ENCODE measurements around the gene PTGER1. TPM values are rescaled to one million over a fixed set of nuclear protein-coding genes. Genes with fewer than 3 reads are reported as not detected.

The PTGER1 gene
- total and polyA plus RNA-seq, 2 of the 13 experiments (the other 11 are each of a cell fraction or from before 2014, with no cell fraction given), result 0.13 TPM; not detected in 1

- no peak for TF ChIP-seq GPBP1L1 (CRISPR knock-in tag; IDR thresholded peaks at IDR 0.05)
- no peak for TF ChIP-seq NR1H2 (CRISPR knock-in tag; IDR thresholded peaks at IDR 0.05; ENCODE audit: borderline replicate concordance, low read depth)
- peak; percentile 58; the same call in 1 of the 2 replicates for TF ChIP-seq TBX2 (CRISPR knock-in tag; IDR thresholded peaks at IDR 0.05; ENCODE audit: borderline replicate concordance)
- TF ChIP-seq CCDC6 (CRISPR knock-in tag; IDR thresholded peaks at IDR 0.05), result peak; percentile 25; the same call in 1 of the 2 replicates
- peak; percentile 72 for TF ChIP-seq ZNF770 (CRISPR knock-in tag; IDR thresholded peaks at IDR 0.05)
- TF ChIP-seq NPAS2 (CRISPR knock-in tag; IDR thresholded peaks at IDR 0.05; ENCODE audit: borderline replicate concordance), result no peak
These were observed 27.4 kb upstream of the PTGER1 start (continued) for GRCh38 chr19:14502334-14503092.

GRCh38 chr19:14497228-14497921 lies 22.2 kb upstream of the PTGER1 start:
- ATAC-seq (peak; percentile 64), DNase-seq (ENCODE audit: low spot score) (peak; percentile 74), FAIRE-seq (peak; percentile 84)
- no peaks in the 10 kb centered on the region for H3K27me3 ChIP-seq (ENCODE audit: control insufficient read depth in 1 of 2, insufficient read depth in 2 of 2, low read length in 2 of 2)
- POLR2A ChIA-PET, result interaction anchor here (0.6 to 8.5 kb wide), 6 partner anchors 8 to 709 kb away, joined by 3 to 123 read pairs (median 4); partner anchors contain the start of gene DNAJB1
- WGBS (ENCODE audit: low lambda C conversion rate), result 3% methylated on average over 3 of the region's 6 CpGs
- no peaks in the 10 kb centered on the region for H3K9me3 ChIP-seq (ENCODE audit: low read length)
- peak overlapping the region; percentile 95 for H3K4me2 ChIP-seq (ENCODE audit: low read depth, low read length)
- no peaks in the 10 kb centered on the region for H4K20me1 ChIP-seq (ENCODE audit: insufficient read depth, low read length)
- CTCF ChIA-PET (ENCODE audit: low intra/inter-chr PET ratio, low total read pairs), result no interaction called here
- no TSS peak for BruUV-seq (replicated peaks)
- H2AFZ ChIP-seq (ENCODE audit: low read length), result peak overlapping the region; percentile 38
- peaks cover 13% of the 10 kb centered on the region for H3K79me2 ChIP-seq (ENCODE audit: insufficient read depth, low read length)
- peak overlapping the region; percentile 45 for H3K27ac ChIP-seq (ENCODE audit: extremely low read length, insufficient read depth, low read length)
- in situ Hi-C loops (cut with HindIII; ENCODE audit: extremely low pct_ligation_motif_present, low pct_unique_long_range_greater_than_20kb) (no loop called here), intact Hi-C loops (cut with micrococcal nuclease; ENCODE audit: unreplicated experiment) (no loop called here)
- peak overlapping the region; percentile 58 for H3K9ac ChIP-seq (ENCODE audit: insufficient read depth, low read depth, low read length)
- H3K4me1 ChIP-seq (ENCODE audit: insufficient read depth, low read length), result peaks cover 41% of the 10 kb centered on the region
- H3K4me3 ChIP-seq (replicated peaks in 1 of 3; ENCODE audit: insufficient read depth in 1 of 3, low read depth in 2 of 3, low read length in 3 of 3), result peak overlapping the region; percentile 32 to 72 (median 49)
- H3K36me3 ChIP-seq (replicated peaks in 1 of 2; ENCODE audit: control insufficient read depth in 1 of 2, insufficient read depth in 2 of 2, low read length in 2 of 2), result no peaks in the 10 kb centered on the region
- TF ChIP-seq REXO4 (CRISPR knock-in tag; IDR thresholded peaks at IDR 0.05; ENCODE audit: borderline replicate concordance) (no peak), ZNF281 (CRISPR knock-in tag; IDR thresholded peaks at IDR 0.05; ENCODE audit: borderline replicate concordance) (0 out of 2 replicates have a peak, but pooled peaks have one; percentile 29), ZNF331 (CRISPR knock-in tag; IDR thresholded peaks at IDR 0.05) (peak; percentile 49; the same call in 1 of the 2 replicates), RBM22 (optimal IDR thresholded peaks at IDR 0.05; ENCODE audit: low read length) (no peak), MTA1 (CRISPR knock-in tag; IDR thresholded peaks at IDR 0.05; ENCODE audit: borderline replicate concordance) (peak; percentile 30; the same call in 1 of the 2 replicates), TMF1 (CRISPR knock-in tag; IDR thresholded peaks at IDR 0.05; ENCODE audit: low read depth) (no peak), SRY (CRISPR knock-in tag; IDR thresholded peaks at IDR 0.05) (peak; percentile 61; the same call in 1 of the 2 replicates)
